Measurements from ENCODE around the gene APOBR.
"Not testable (repeated sequence)": the region's sequence is repeated elsewhere in the genome, so short reads cannot be mapped to it uniquely, and the experiment has no call there.

APOBR gene

DNA sequence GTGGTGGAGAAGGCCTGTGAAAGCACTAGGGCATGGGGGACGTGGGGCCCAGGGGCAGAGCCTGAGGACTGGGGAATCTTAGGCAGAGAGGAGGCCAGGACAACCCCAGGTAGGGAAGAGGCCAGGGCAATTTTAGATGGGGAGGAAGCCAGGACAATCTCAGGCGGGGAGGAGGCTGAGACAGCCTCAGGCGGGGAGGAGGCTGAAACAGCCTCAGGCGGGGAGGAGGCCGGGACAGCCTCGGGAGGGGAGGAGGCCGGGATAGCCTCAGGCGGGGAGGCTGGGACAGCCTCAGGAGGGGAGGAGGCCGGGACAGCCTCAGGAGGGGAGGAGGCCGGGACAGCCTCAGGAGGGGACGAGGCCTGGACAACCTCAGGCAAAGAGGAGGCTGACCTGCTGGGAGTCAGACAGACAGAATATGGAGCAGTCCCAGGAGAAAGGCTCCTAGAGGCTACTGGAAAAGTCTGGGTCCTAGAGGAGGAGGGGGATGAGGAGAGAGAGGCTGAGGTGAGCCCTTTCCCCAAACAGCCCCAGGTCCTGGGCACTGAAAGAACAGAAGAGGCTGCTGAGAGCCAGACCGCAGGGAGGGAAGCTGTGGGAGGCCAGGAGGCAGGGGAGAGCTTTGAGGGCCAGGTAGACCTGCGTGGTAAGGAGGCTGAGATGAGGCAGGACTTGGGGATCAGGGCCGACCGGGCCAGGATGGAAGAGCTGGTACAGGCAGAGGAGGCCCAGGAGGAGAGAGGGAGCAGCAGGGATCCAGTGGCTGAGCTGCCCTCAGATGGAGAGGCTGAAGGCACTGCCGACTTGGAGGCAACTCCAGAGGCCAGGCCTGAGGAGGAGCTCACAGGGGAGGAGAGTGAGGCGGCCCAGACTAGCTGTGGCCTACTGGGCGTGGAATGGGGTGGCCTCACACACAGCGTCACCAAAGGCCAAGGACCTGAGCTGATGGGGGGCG lies 1.6 kb downstream of the APOBR start:
- in situ Hi-C loops (cut with HindIII; ENCODE audit: low sequenced_read_pairs): no loop called here
- DNase-seq (ENCODE audit: low read depth, low spot score): no peak

DNA sequence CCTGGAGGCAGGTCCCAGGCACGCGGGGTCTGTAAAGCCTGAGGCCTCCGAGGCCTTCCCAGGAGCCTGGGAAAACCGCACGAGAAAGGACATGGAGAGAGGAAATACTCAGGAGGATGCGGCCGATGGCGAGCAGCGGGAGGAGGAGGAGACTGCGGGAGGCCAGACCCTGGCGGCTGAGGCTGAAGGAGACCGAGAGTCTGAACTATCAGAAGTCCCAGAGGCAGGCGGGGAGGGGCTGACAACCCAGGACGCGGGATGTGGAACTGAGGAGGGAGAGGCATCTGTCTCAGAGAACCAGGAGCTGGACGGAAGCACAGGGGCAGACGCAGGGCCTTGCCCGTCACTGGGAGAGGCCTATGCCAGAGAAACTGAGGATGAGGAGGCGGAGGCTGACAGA lies 2.4 kb downstream of the APOBR start:
- DNase-seq (ENCODE audit: low read depth, low spot score): no peak
- no peak overlapping the region for H3K4me3 ChIP-seq (ENCODE audit: low read depth, low read length)
- TF ChIP-seq, protein P1, sequence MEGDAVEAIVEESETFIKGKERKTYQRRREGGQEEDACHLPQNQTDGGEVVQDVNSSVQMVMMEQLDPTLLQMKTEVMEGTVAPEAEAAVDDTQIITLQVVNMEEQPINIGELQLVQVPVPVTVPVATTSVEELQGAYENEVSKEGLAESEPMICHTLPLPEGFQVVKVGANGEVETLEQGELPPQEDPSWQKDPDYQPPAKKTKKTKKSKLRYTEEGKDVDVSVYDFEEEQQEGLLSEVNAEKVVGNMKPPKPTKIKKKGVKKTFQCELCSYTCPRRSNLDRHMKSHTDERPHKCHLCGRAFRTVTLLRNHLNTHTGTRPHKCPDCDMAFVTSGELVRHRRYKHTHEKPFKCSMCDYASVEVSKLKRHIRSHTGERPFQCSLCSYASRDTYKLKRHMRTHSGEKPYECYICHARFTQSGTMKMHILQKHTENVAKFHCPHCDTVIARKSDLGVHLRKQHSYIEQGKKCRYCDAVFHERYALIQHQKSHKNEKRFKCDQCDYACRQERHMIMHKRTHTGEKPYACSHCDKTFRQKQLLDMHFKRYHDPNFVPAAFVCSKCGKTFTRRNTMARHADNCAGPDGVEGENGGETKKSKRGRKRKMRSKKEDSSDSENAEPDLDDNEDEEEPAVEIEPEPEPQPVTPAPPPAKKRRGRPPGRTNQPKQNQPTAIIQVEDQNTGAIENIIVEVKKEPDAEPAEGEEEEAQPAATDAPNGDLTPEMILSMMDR (IDR thresholded peaks at IDR 0.05; ENCODE audit: low read depth, low read length): no peak
- in situ Hi-C loops (cut with HindIII; ENCODE audit: low sequenced_read_pairs): no loop called here

More for the DNA sequence above, 1.6 kb downstream of the APOBR start:
- TF ChIP-seq, protein P1 (IDR thresholded peaks at IDR 0.05; ENCODE audit: low read depth, low read length): no peak
- no peak overlapping the region for H3K4me3 ChIP-seq (ENCODE audit: low read depth, low read length)

DNA sequence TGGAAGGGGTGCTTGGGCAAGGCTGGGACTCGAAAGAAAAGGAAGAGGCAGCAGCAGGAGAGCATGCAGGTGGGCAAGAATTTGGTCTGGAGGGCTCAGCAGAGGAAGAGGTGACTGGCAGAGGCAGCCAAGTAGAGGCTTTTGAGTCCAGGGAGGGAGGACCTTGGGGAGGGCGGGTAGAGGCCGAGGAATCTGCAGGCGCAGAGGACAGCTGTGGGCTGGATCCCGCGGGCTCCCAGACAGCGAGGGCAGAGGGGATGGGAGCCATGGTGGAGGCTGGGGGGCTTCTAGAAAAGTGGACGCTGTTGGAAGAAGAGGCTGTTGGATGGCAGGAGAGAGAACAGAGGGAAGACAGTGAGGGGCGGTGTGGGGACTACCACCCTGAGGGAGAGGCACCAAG lies 2.9 kb downstream of the APOBR start:
- DNase-seq (ENCODE audit: low read depth, low spot score): no peak
- H3K4me3 ChIP-seq (ENCODE audit: low read depth, low read length): no peak overlapping the region
- in situ Hi-C loops (cut with HindIII; ENCODE audit: low sequenced_read_pairs): no loop called here
- TF ChIP-seq, protein P1 (IDR thresholded peaks at IDR 0.05; ENCODE audit: low read depth, low read length): no peak

DNA sequence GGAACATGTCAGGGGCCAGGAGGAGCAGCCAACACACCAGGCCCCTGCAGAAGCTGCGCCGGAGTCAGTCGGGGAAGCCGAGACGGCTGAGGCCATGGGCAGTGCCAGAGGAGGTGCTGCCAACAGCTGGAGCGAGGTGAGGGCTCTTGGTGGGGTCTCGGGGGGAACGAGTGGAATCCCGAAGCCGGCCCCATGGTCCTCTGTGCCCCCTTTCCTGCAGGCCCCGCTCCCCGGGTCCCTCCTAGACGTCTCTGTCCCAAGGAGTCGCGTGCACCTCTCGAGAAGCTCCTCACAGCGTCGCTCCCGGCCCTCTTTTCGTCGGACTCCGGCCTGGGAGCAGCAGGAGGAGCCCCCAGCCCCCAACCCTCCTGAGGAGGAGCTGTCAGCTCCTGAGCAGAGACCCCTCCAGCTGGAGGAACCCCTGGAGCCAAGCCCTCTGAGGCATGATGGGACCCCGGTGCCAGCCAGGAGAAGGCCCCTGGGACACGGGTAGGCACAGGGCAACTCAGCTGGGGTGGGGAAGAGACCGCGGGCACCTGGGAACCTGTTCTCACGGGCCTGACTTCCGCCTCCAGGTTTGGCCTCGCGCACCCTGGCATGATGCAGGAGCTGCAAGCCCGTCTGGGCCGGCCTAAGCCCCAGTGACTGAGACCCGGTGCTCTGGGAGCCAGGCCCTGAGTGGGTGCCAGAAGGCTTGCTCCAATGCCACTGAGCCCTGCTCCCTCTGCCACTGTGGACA lies 3.6 kb downstream of the APOBR start:
- DNase-seq (ENCODE audit: low read depth, low spot score): no peak
- in situ Hi-C loops (cut with HindIII; ENCODE audit: low sequenced_read_pairs): no loop called here
- H3K4me3 ChIP-seq (ENCODE audit: low read depth, low read length): no peak overlapping the region
- TF ChIP-seq, protein P1 (IDR thresholded peaks at IDR 0.05; ENCODE audit: low read depth, low read length): no peak

DNA sequence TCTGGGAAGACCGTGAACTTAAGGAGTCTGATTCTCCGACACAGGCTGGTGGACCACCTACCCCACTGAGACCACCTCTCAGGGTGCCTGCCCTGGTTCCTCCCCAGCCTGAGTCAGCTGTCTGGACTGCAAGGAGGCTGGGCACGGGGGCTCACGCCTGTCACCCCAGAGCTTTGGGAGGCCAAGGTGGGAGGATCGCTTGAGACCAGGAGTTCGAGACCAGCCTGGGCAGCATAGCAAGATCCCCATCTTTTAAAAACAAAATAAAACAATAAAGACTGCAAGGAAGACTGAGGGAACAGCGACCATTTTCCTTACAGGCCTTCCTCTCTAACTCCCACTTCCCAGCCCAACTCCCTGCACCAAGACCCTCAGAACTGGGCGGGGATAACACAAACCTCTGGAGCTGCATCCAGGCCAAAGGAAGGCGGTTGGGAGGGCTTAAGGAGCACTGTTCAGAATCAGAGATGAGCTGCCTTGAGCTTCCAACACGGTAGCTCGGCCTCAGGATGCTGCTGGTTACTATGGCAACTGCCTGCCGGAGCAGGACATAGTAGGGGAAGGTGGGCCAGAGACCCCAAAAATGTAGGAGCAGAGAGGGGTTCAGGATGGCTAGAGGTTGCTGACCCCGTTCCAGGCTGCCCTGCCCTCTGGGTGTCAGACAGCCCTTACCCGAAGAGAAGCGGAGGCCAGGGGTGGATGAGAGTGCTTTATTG lies 4.4 kb downstream of the APOBR start:
- H3K4me3 ChIP-seq (ENCODE audit: low read depth, low read length): no peak overlapping the region
- TF ChIP-seq, protein P1 (IDR thresholded peaks at IDR 0.05; ENCODE audit: low read depth, low read length): no peak
- no peak for DNase-seq (ENCODE audit: low read depth, low spot score)
- in situ Hi-C loops (cut with HindIII; ENCODE audit: low sequenced_read_pairs): no loop called here

DNA sequence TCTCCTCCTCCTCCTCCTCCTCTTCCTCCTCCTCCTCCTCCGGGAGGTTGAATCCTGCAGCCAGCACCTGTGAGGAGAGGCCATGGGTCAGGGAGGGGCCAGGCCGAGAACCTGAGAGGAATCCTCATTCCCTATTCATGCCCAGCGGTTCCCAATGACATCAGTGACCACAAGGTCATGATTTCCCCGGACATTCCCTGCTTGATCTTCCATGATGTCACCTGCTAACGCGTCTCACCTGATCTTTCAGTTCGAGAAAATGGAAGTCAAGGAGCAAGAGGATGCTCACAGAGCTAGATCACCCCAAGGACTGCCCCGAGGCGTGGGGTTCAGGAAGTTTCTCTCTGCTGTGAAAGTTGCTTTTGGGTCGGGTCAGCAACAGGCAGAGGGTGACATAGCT lies 5.4 kb downstream of the APOBR start:
- TF ChIP-seq, protein P1 (IDR thresholded peaks at IDR 0.05; ENCODE audit: low read depth, low read length): no peak
- DNase-seq (ENCODE audit: low read depth, low spot score): no peak
- in situ Hi-C loops (cut with HindIII; ENCODE audit: low sequenced_read_pairs): no loop called here
- no peak overlapping the region for H3K4me3 ChIP-seq (ENCODE audit: low read depth, low read length)

DNA sequence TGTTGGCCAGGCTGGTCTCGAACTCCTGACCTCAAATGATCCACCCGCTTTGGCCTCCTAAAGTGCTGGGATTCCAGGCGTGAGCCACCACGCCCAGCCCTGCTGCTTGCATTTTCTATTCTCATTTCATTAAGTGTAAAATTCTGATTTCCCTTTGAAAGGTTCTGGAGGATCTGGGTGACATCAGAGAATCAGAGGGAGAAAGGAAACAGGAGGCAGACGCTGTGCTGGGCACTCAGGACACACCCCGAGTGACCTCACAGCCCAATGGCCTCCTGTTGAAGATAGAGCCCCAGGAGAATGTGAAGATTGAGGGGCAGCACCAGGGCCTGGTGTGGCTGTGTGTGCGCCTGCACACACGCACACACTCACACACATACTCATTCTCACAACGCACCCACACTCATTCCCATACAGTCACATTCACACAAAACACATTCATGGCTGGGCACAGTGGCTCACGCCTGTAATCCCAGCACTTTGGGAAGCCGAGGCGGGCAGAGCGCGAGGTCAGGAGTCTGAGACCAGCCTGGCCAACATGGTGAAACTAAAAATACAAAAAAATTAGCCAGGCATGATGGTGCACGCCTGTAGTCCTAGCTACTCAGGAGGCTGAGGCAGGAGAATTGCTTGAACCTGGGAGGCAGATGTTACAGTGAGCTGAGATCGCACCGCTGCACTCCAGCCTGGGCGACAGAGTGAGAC lies 6.2 kb downstream of the APOBR start:
- DNase-seq (ENCODE audit: low read depth, low spot score); in situ Hi-C loops (cut with HindIII; ENCODE audit: low sequenced_read_pairs); H3K4me3 ChIP-seq (ENCODE audit: low read depth, low read length): not testable (repeated sequence)

Data from astrocyte of the spinal cord (primary cell).